H1 (cell line): ENCODE data around the gene CSRNP3. TPM values are rescaled to one million over a fixed set of nuclear protein-coding genes. Genes with fewer than 3 reads are reported as not detected.

Source experiments
- CTCF ChIA-PET: fragments of 300-600 bp; sonication (Branson Sonifier 250); formaldehyde crosslinking; loops from one replicate; lab custom pipeline; 2021; ENCODE audit not compliant: partially characterized antibody; lab: Charles Lee
- POLR2A ChIA-PET: fragments of 300-600 bp; sonication (Branson Sonifier 250); formaldehyde crosslinking; loops from one replicate; lab custom pipeline; 2021; ENCODE audit warnings: inconsistent platforms; ENCODE audit not compliant: partially characterized antibody; lab: Charles Lee
- DNase-seq, 2 experiments: peaks; one replicate each; pipeline versions ENCODE4 v3.0.0 to v3.0.0-alpha.2; 2010 to 2022; ENCODE audit warnings: low spot score in 2 of 2, low read depth in 1 of 2, mixed read lengths in 1 of 2
- FAIRE-seq: peaks from 2 replicates; lab custom pipeline; 2011; peaks lifted over from hg19 to GRCh38; lab: Jason Lieb, UNC
- H2AFZ ChIP-seq: 2 replicates; pipeline ENCODE4 v1.8.1; 2012; ENCODE audit warnings: low read length, inconsistent platforms
- H2AK5ac ChIP-seq: 2 replicates; pipeline ENCODE4 v1.6.1; 2013; ENCODE audit warnings: low read depth, low read length
- H2BK120ac ChIP-seq: replicated peaks from 2 replicates; pipeline ENCODE3; 2013; ENCODE audit warnings: low read depth, low read length, inconsistent platforms
- H2BK12ac ChIP-seq: 2 replicates; pipeline ENCODE4 v1.6.1; 2013; ENCODE audit warnings: low read depth, low read length
- H2BK15ac ChIP-seq: 2 replicates; pipeline ENCODE4 v1.6.1; 2013; ENCODE audit warnings: low read length
- H2BK20ac ChIP-seq: 2 replicates; pipeline ENCODE4 v1.6.1; 2013; ENCODE audit warnings: low read length
- H2BK5ac ChIP-seq: 2 replicates; pipeline ENCODE4 v1.6.1; 2013; ENCODE audit warnings: low read depth, low read length
- H3K14ac ChIP-seq: 2 replicates; pipeline ENCODE4 v1.6.1; 2013; ENCODE audit warnings: inconsistent platforms; ENCODE audit not compliant: insufficient read length
- H3K18ac ChIP-seq: 2 replicates; pipeline ENCODE4 v1.6.1; 2013; ENCODE audit warnings: low read length; ENCODE audit errors: extremely low read depth
- H3K23ac ChIP-seq: 2 replicates; pipeline ENCODE4 v1.6.1; 2013; ENCODE audit warnings: inconsistent platforms; ENCODE audit not compliant: insufficient read length
- H3K23me2 ChIP-seq: 2 replicates; pipeline ENCODE4 v1.6.1; 2013; ENCODE audit warnings: low read depth, low read length
- H3K27ac ChIP-seq: 2 replicates; pipeline ENCODE4 v1.6.1; 2011; ENCODE audit warnings: low read depth, low read length, inconsistent platforms
- H3K27me3 ChIP-seq, 4 experiments: replicated peaks in 1 of 4; 1 replicate in 1 of 4; 2 replicates in 3 of 4; pipeline versions ENCODE4 v1.6.1 to v1.8.1; 2011 to 2013; ENCODE audit warnings: low read length in 3 of 4, mild to moderate bottlenecking in 3 of 4, inconsistent platforms in 2 of 4, mixed read lengths in 2 of 4, moderate library complexity in 1 of 4; ENCODE audit not compliant: control insufficient read depth in 3 of 4, insufficient read depth in 3 of 4; ENCODE audit errors: extremely low read depth in 1 of 4
- H3K36me3 ChIP-seq, 4 experiments: 2 replicates each; pipeline versions ENCODE4 v1.6.1 to v1.8.1; 2011 to 2013; ENCODE audit warnings: mild to moderate bottlenecking in 4 of 4, low read length in 3 of 4, moderate library complexity in 2 of 4, control low read depth in 1 of 4, inconsistent platforms in 1 of 4; ENCODE audit not compliant: insufficient read depth in 4 of 4, control insufficient read depth in 2 of 4
- H3K4ac ChIP-seq: replicated peaks from 2 replicates; pipeline ENCODE3; 2013; ENCODE audit warnings: low read length, low read depth, mixed read lengths, inconsistent platforms; ENCODE audit not compliant: insufficient read length
- H3K4me1 ChIP-seq, 4 experiments: replicated peaks in 1 of 4; 1 replicate in 1 of 4; 2 replicates in 3 of 4; pipeline versions ENCODE4 v1.6.1 to v1.8.1; 2011 to 2013; ENCODE audit warnings: low read length in 3 of 4, inconsistent platforms in 2 of 4, mixed read lengths in 1 of 4; ENCODE audit not compliant: insufficient read depth in 4 of 4, control insufficient read depth in 3 of 4
- H3K4me2 ChIP-seq, 2 experiments: 2 replicates each; pipeline versions ENCODE4 v1.6.1 to v1.8.1; 2011 to 2013; ENCODE audit warnings: low read depth in 2 of 2, low read length in 2 of 2, control low read depth in 1 of 2, inconsistent platforms in 1 of 2, mild to moderate bottlenecking in 1 of 2; ENCODE audit not compliant: insufficient read depth in 1 of 2
- H3K4me3 ChIP-seq, 4 experiments: fragments of 200-600, 300-600 bp in 1 of 4; sonication (generic), shearing (Covaris generic), sonication (Bioruptor Twin) in 1 of 4; 2 replicates each; pipeline versions ENCODE4 v1.5.1 to v1.8.1; 2011 to 2016; ENCODE audit warnings: low read length in 4 of 4, low read depth in 3 of 4, control low read depth in 2 of 4, inconsistent platforms in 2 of 4, mild to moderate bottlenecking in 2 of 4, mixed read lengths in 1 of 4, moderate library complexity in 1 of 4; ENCODE audit not compliant: insufficient read depth in 2 of 4; ENCODE audit errors: extremely low read depth in 1 of 4
- H3K56ac ChIP-seq: replicated peaks from 2 replicates; pipeline ENCODE3; 2013; ENCODE audit warnings: low read depth, mild to moderate bottlenecking, mixed read lengths, low read length, inconsistent platforms; ENCODE audit not compliant: insufficient read length
- H3K79me1 ChIP-seq: 2 replicates; pipeline ENCODE4 v1.6.1; 2013; ENCODE audit warnings: low read depth, low read length, control low read depth
- H3K79me2 ChIP-seq, 2 experiments: 2 replicates each; pipeline versions ENCODE4 v1.6.1 to v1.8.1; 2012 to 2013; ENCODE audit warnings: low read length in 2 of 2, mild to moderate bottlenecking in 2 of 2, inconsistent platforms in 1 of 2; ENCODE audit not compliant: insufficient read depth in 2 of 2, control insufficient read depth in 1 of 2
- H3K9ac ChIP-seq, 4 experiments: replicated peaks in 1 of 4; 1 replicate in 1 of 4; 2 replicates in 3 of 4; pipeline versions ENCODE4 v1.6.1 to v1.8.1; 2011 to 2013; ENCODE audit warnings: low read depth in 3 of 4, low read length in 3 of 4, control low read depth in 2 of 4, mild to moderate bottlenecking in 2 of 4, moderate library complexity in 2 of 4, inconsistent platforms in 1 of 4; ENCODE audit errors: extremely low read depth in 1 of 4
- H3K9me3 ChIP-seq, 2 experiments: 2 replicates each; pipeline versions ENCODE4 v1.6.1 to v1.8.1; 2012 to 2013; ENCODE audit warnings: mild to moderate bottlenecking in 2 of 2, moderate library complexity in 2 of 2, control low read depth in 1 of 2, inconsistent platforms in 1 of 2, low read depth in 1 of 2, low read length in 1 of 2, mixed read lengths in 1 of 2; ENCODE audit not compliant: insufficient read depth in 2 of 2
- H4K20me1 ChIP-seq, 2 experiments: replicated peaks in 1 of 2; 2 replicates each; pipeline versions ENCODE3 to v1.8.1; 2011 to 2013; ENCODE audit warnings: inconsistent platforms in 2 of 2, low read length in 2 of 2, mild to moderate bottlenecking in 1 of 2; ENCODE audit not compliant: insufficient read depth in 2 of 2, control insufficient read depth in 1 of 2
- H4K5ac ChIP-seq: 2 replicates; pipeline ENCODE4 v1.6.1; 2013; ENCODE audit warnings: low read length, low read depth, mixed read lengths, inconsistent platforms; ENCODE audit not compliant: insufficient read length
- H4K8ac ChIP-seq: 2 replicates; pipeline ENCODE4 v1.8.0; 2013; ENCODE audit warnings: mild to moderate bottlenecking, moderate library complexity, low read length, inconsistent platforms; ENCODE audit not compliant: insufficient read depth; ENCODE audit errors: extremely low read depth
- H4K91ac ChIP-seq: replicated peaks from 2 replicates; pipeline ENCODE3; 2013; ENCODE audit warnings: low read length, mixed read lengths, inconsistent platforms; ENCODE audit not compliant: insufficient read length
- RBBP5 ChIP-seq: IDR thresholded peaks from 2 replicates; pipeline ENCODE4 v1.7.1; 2012; ENCODE audit warnings: low read depth, mild to moderate bottlenecking, inconsistent platforms, low read length, moderate library complexity, borderline replicate concordance
- WGBS, 2 experiments: shearing (Covaris generic) in 1 of 2; methylation state at CpG; one replicate each; pipeline versions ENCODE4 v1.1.6 to v1.1.7; 2013 to 2015; ENCODE audit warnings: low lambda C conversion rate in 2 of 2, mixed read lengths in 2 of 2, inconsistent platforms in 1 of 2, low coverage in 1 of 2, missing lambda C conversion rate in 1 of 2; ENCODE audit not compliant: insufficient replicate concordance in 2 of 2, insufficient coverage in 1 of 2, insufficient read length in 1 of 2; ENCODE audit errors: extremely low coverage in 1 of 2, missing lambda C conversion rate in 1 of 2; 5-methylcytosine and 5-hydroxymethylcytosine counted together
- polyA plus RNA-seq, 7 experiments: library from polyadenylated mRNA; depleted of rRNA in 3 of 7; stranded (reverse) in 5 of 7; unstranded in 2 of 7; fragments of >200 nt in 5 of 7; fragments of 200-250 nt in 2 of 7; gene quantifications; 1 replicate in 5 of 7; 2 replicates in 1 of 7; 4 replicates in 1 of 7; pipeline versions ENCODE4 v1.2.1 to v1.2.3, GENCODE V29; 2011 to 2013; ENCODE audit warnings: missing spikeins in 2 of 7, mixed read lengths in 2 of 7
- total RNA-seq: library from RNA; stranded (reverse); fragmentation: NEBNext Ultra II Directional; extraction: Animal tissue kit (Norgen Biotek cat#: 25700); gene quantifications from 2 replicates; pipeline ENCODE4 v1.2.1, GENCODE V29; 2021

Gene CSRNP3
- total and polyA plus RNA-seq, 2 of the 8 experiments (the other 6 are each of a cell fraction or from before 2014, with no cell fraction given), result 1.3 to 6.5 TPM

- no peak overlapping the region for H4K8ac ChIP-seq
- no peaks in the 10 kb centered on the region for H4K20me1 ChIP-seq
- no peak overlapping the region for H3K18ac ChIP-seq
- H3K9ac ChIP-seq, result no peak overlapping the region
- H3K23me2 ChIP-seq, result no peaks in the 10 kb centered on the region
- H4K91ac ChIP-seq, result no peak overlapping the region
- no peak overlapping the region for H3K4me2 ChIP-seq
- no peak overlapping the region for H4K5ac ChIP-seq
- no peak overlapping the region for H2BK15ac ChIP-seq
- H3K14ac ChIP-seq, result no peak overlapping the region
- no peak overlapping the region for H3K56ac ChIP-seq
- H3K79me1 ChIP-seq, result no peaks in the 10 kb centered on the region
- H3K27me3 ChIP-seq, result no peaks in the 10 kb centered on the region
- no peaks in the 10 kb centered on the region for H3K4me1 ChIP-seq
- WGBS, 2 experiments, result 87% methylated on average over 1 of the region's 1 CpG; no CpG with 5 or more reads in 1 of the 2 experiments
- no peak overlapping the region for H2BK120ac ChIP-seq
- no peak overlapping the region for H2BK5ac ChIP-seq
- FAIRE-seq (no peak), DNase-seq (no peak)
- H2BK12ac ChIP-seq, result no peak overlapping the region
- H2AK5ac ChIP-seq, result no peak overlapping the region
- H3K4ac ChIP-seq, result no peak overlapping the region
- peaks cover 0 to 6% (median 2%) of the 10 kb centered on the region in 4 experiments; a peak in 2 of 8 replicates for H3K36me3 ChIP-seq
- H3K9me3 ChIP-seq, result peaks cover 12 to 16% of the 10 kb centered on the region in 2 experiments; a peak in 3 of 4 replicates
- no peaks in the 10 kb centered on the region for H3K79me2 ChIP-seq
- ChIA-PET CTCF (interaction anchor here (0.9 kb wide), 1 partner anchor 10 kb away, joined by 3 read pairs; no protein-coding TSS in a partner anchor), POLR2A (no interaction called here)
- no peak overlapping the region for H3K4me3 ChIP-seq
- H2AFZ ChIP-seq, result no peak overlapping the region
- no peak for TF ChIP-seq RBBP5
- no peak overlapping the region for H3K23ac ChIP-seq
- no peak overlapping the region for H2BK20ac ChIP-seq
- H3K27ac ChIP-seq, result no peak overlapping the region
Observed at GRCh38 chr2:165594231-165594934, 124.9 kb downstream of the CSRNP3 start.
